ENCODE measurements around the gene RSBN1L. TPM values are rescaled to one million over a fixed set of nuclear protein-coding genes. Genes with fewer than 3 reads are reported as not detected.
"Not testable (repeated sequence)": the region's sequence is repeated elsewhere in the genome, so short reads cannot be mapped to it uniquely, and the experiment has no call there.

Gene RSBN1L
- total RNA-seq, 1 experiment from 2014 or later, result 18.0 TPM

GRCh38 chr7:77702968-77703472, 6.8 kb downstream of the RSBN1L start:
- DNase-seq (ENCODE audit: low read depth, low spot score) (no peak), ATAC-seq (no peak)
- ChIA-PET POLR2A (interaction anchor here (0.5 to 0.6 kb wide), 2 partner anchors 15 to 259 kb away, joined by 3 to 4 read pairs; no protein-coding TSS in a partner anchor), CTCF (no interaction called here)
- no peaks in the 10 kb centered on the region for H3K9me3 ChIP-seq (ENCODE audit: control insufficient read depth, insufficient read depth, low read depth, low read length)
- TF ChIP-seq POLR2AphosphoS5 (IDR thresholded peaks at IDR 0.05; ENCODE audit: low read depth, low read length), result no peak
- no peak for TF ChIP-seq REST (IDR thresholded peaks at IDR 0.05; ENCODE audit: insufficient read depth in 1 of 2, low read depth in 2 of 2, low read length in 1 of 2)
- no peak for TF ChIP-seq SIN3A (IDR thresholded peaks at IDR 0.05; ENCODE audit: borderline replicate concordance, insufficient read depth, low read depth, low read length)
- no peak for TF ChIP-seq TCF7L2 (IDR thresholded peaks at IDR 0.05; ENCODE audit: low read depth, low read length)
- TF ChIP-seq CTCF (IDR thresholded peaks at IDR 0.05), result no peak
- BruUV-seq (replicated peaks), result no TSS peak
- intact Hi-C loops (cut with micrococcal nuclease; ENCODE audit: unreplicated experiment) (no loop called here), in situ Hi-C loops (cut with HindIII; ENCODE audit: low pct_unique_long_range_greater_than_20kb, low sequenced_read_pairs) (no loop called here)
- peaks cover 15% of the 10 kb centered on the region for H3K4me1 ChIP-seq (ENCODE audit: control insufficient read depth, insufficient read depth, low read length)
- H3K4me3 ChIP-seq (ENCODE audit: low read depth in 2 of 2, low read length in 2 of 2), result no peak overlapping the region
- no peaks in the 10 kb centered on the region for H3K36me3 ChIP-seq (ENCODE audit: control insufficient read depth, insufficient read depth, low read length)
- H3K27ac ChIP-seq (ENCODE audit: low read length), result no peak overlapping the region
- no peaks in the 10 kb centered on the region for H3K27me3 ChIP-seq (ENCODE audit: control insufficient read depth, insufficient read depth, low read length)

GRCh38 chr7:77703669-77704068, 7.4 kb downstream of the RSBN1L start:
- H3K36me3 ChIP-seq (ENCODE audit: control insufficient read depth, insufficient read depth, low read length); H3K4me3 ChIP-seq (ENCODE audit: low read depth in 2 of 2, low read length in 2 of 2); CTCF ChIA-PET; ATAC-seq; in situ Hi-C loops (cut with HindIII; ENCODE audit: low pct_unique_long_range_greater_than_20kb, low sequenced_read_pairs); intact Hi-C loops (cut with micrococcal nuclease; ENCODE audit: unreplicated experiment); BruUV-seq (replicated peaks); H3K4me1 ChIP-seq (ENCODE audit: control insufficient read depth, insufficient read depth, low read length); DNase-seq (ENCODE audit: low read depth, low spot score); H3K27ac ChIP-seq (ENCODE audit: low read length); H3K27me3 ChIP-seq (ENCODE audit: control insufficient read depth, insufficient read depth, low read length); H3K9me3 ChIP-seq (ENCODE audit: control insufficient read depth, insufficient read depth, low read depth, low read length): not testable (repeated sequence)
- POLR2A ChIA-PET, result interaction anchor here (0.5 kb wide), 1 partner anchor 15 kb away, joined by 3 read pairs; no protein-coding TSS in a partner anchor

GRCh38 chr7:77707504-77707992, 11.3 kb downstream of the RSBN1L start:
- H3K27me3 ChIP-seq (ENCODE audit: control insufficient read depth, insufficient read depth, low read length), result no peaks in the 10 kb centered on the region
- intact Hi-C loops (cut with micrococcal nuclease; ENCODE audit: unreplicated experiment) (no loop called here), in situ Hi-C loops (cut with HindIII; ENCODE audit: low pct_unique_long_range_greater_than_20kb, low sequenced_read_pairs) (no loop called here)
- no TSS peak for BruUV-seq (replicated peaks)
- POLR2A ChIA-PET, result interaction anchor here (0.5 to 0.6 kb wide), 2 partner anchors 21 to 27 kb away, joined by 3 to 4 read pairs; no protein-coding TSS in a partner anchor
- TF ChIP-seq SIN3A (IDR thresholded peaks at IDR 0.05; ENCODE audit: borderline replicate concordance, insufficient read depth, low read depth, low read length), result no peak
- no peak for TF ChIP-seq CTCF (IDR thresholded peaks at IDR 0.05)
- no peak for TF ChIP-seq POLR2AphosphoS5 (IDR thresholded peaks at IDR 0.05; ENCODE audit: low read depth, low read length)
- TF ChIP-seq REST (IDR thresholded peaks at IDR 0.05; ENCODE audit: insufficient read depth in 1 of 2, low read depth in 2 of 2, low read length in 1 of 2), result no peak
- no peak for TF ChIP-seq TCF7L2 (IDR thresholded peaks at IDR 0.05; ENCODE audit: low read depth, low read length)
- H3K4me1 ChIP-seq (ENCODE audit: control insufficient read depth, insufficient read depth, low read length), result no peaks in the 10 kb centered on the region
- H3K4me3 ChIP-seq (ENCODE audit: low read depth in 2 of 2, low read length in 2 of 2), result no peak overlapping the region
- CTCF ChIA-PET, result interaction anchor here (0.9 kb wide), 1 partner anchor 32 kb away, joined by 4 read pairs; no protein-coding TSS in a partner anchor
- ATAC-seq (no peak), DNase-seq (ENCODE audit: low read depth, low spot score) (no peak)
- H3K9me3 ChIP-seq (ENCODE audit: control insufficient read depth, insufficient read depth, low read depth, low read length), result no peaks in the 10 kb centered on the region
- no peak overlapping the region for H3K27ac ChIP-seq (ENCODE audit: low read length)
- H3K36me3 ChIP-seq (ENCODE audit: control insufficient read depth, insufficient read depth, low read length), result no peaks in the 10 kb centered on the region

Measured in Panc1 (cell line).